Measurements from ENCODE around the gene ZDHHC14. TPM values are rescaled to one million over a fixed set of nuclear protein-coding genes. Genes with fewer than 3 reads are reported as not detected.
A peak's percentile ranks its signal among the peaks of the same experiment; 100 is the strongest.

ZDHHC14 gene
- total RNA-seq, 1 donor = 4.3 TPM

DNA sequence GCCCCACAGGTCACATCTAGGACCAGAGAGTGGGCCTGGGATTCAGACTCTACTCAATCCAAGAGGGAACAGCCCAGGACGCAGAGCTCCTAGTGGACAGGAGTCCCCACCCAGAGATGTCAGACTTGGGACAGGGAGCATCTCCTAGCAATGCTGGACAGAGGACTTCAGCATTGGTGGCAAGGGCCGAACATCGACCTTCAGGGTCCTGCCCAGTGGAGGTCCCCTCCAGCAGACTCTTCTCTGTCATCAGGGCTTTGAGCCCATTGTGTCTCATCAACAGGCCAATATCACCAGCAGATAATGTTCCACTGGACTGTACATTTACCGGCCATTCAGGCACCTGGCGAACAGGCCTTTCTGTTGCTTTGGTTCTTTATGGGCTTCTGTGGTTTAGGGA is 282.3 kb downstream of the ZDHHC14 start:
- H3K4me3 ChIP-seq (ENCODE audit: low read depth, low read length) = no peak overlapping the region
- no peak for DNase-seq (ENCODE audit: low read depth)
- no peak for TF ChIP-seq CTCF (IDR thresholded peaks at IDR 0.05; ENCODE audit: insufficient read depth, low read depth, low read length)

GRCh38 chr6:157665180-157665579 is 284.2 kb downstream of the ZDHHC14 start:
- TF ChIP-seq CTCF (IDR thresholded peaks at IDR 0.05; ENCODE audit: insufficient read depth, low read depth, low read length) = no peak
- no peak overlapping the region for H3K4me3 ChIP-seq (ENCODE audit: low read depth, low read length)
- DNase-seq (ENCODE audit: low read depth) = no peak

DNA sequence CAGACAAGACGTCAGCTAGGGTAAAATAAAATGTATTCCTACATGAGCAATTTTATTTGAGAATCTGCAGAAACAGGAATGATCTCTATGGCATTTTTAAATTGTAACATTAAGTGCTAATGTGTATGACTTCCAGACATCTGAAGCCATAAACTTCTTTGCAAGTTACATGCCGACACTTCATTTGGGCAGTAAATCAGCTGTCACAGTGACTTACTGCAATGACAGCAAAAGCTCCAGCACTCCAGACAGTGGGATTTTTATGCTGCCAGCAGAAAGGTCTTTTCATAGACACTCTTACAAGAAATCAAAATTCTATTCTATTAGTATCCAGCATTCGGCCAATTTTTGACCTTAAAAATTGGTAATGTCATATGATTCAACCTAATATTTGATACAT is 285.7 kb downstream of the ZDHHC14 start:
- no peak overlapping the region for H3K4me3 ChIP-seq (ENCODE audit: low read depth, low read length)
- DNase-seq (ENCODE audit: low read depth) = peak; percentile 22
- TF ChIP-seq CTCF (IDR thresholded peaks at IDR 0.05; ENCODE audit: insufficient read depth, low read depth, low read length) = no peak

DNA sequence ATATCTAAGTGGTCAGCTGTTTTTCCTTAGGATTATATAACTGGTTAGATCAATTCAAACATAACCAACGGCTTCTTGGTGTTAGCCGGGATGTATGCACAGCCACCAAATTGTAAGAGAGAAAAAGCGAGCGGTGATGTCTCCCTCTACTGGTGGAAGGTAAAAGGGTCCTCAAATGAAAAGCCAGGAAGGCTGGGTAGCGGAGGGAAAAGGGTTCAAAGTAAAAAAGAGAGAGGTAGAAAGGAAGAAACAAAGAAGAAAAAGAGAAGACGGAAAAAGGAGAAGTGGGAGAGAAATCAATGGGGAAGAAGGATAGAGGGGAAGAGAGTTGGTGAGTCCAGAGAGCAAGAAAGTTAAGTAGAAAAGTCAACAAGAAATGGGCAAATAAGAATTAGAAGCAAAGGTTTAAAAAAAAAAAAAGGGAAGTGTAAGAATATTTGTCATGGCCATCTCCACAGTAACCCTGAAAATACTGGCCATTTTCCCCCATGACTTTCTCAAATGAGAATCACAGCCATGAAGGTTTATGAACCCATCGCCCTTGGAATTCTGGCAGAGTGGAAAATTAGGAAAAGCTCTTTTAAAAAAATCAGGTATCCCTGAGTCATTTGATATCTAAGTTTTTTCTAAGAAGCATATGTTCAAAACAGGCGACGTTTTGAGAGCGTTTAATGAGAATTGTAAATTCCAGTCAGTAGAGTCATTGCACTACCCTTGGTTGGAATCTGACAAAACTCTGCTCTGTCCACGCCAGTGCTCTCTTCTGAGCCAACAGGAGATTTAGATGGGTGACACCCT is 286.4 kb downstream of the ZDHHC14 start:
- DNase-seq (ENCODE audit: low read depth) = peak; percentile 74
- peak; percentile 91 for TF ChIP-seq CTCF (IDR thresholded peaks at IDR 0.05; ENCODE audit: insufficient read depth, low read depth, low read length)
- no peak overlapping the region for H3K4me3 ChIP-seq (ENCODE audit: low read depth, low read length)

GRCh38 chr6:157668009-157668401 is 287.0 kb downstream of the ZDHHC14 start:
- no peak overlapping the region for H3K4me3 ChIP-seq (ENCODE audit: low read depth, low read length)
- no peak for TF ChIP-seq CTCF (IDR thresholded peaks at IDR 0.05; ENCODE audit: insufficient read depth, low read depth, low read length)

GRCh38 chr6:157668713-157669112 is 287.7 kb downstream of the ZDHHC14 start:
- no peak for DNase-seq (ENCODE audit: low read depth)
- no peak overlapping the region for H3K4me3 ChIP-seq (ENCODE audit: low read depth, low read length)
- TF ChIP-seq CTCF (IDR thresholded peaks at IDR 0.05; ENCODE audit: insufficient read depth, low read depth, low read length) = no peak

More at GRCh38 chr6:157668009-157668401, 287.0 kb downstream of the ZDHHC14 start:
- DNase-seq (ENCODE audit: low read depth) = no peak

DNA sequence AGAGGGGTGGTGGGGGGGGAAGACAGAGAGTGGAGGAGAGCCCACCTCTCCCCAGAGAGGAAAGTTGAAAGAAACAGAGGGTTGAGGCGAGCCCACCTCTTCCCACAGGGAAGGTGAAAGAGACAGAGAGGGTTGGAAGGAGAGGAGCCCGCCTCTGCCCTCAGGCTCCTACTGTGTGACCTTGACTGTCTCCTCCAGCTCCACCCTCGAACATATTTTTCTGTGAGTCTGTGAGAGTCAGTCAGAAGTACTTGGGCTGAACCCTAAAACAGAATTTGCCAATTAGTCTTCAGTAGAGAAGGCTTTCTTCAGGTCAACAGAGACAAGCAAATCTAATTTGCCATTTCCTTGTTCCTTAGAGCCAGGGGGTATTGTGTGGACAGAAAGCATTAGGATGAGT is 288.3 kb downstream of the ZDHHC14 start:
- no peak for TF ChIP-seq CTCF (IDR thresholded peaks at IDR 0.05; ENCODE audit: insufficient read depth, low read depth, low read length)
- DNase-seq (ENCODE audit: low read depth) = no peak
- no peak overlapping the region for H3K4me3 ChIP-seq (ENCODE audit: low read depth, low read length)
